ENCODE results near the gene ZNF296. TPM values are rescaled to one million over a fixed set of nuclear protein-coding genes. Genes with fewer than 3 reads are reported as not detected.

The ZNF296 gene
- total and polyA plus RNA-seq, 2 of the 8 experiments (the other 6 are each of a cell fraction or from before 2014, with no cell fraction given): 2.7 to 7.5 TPM

DNA sequence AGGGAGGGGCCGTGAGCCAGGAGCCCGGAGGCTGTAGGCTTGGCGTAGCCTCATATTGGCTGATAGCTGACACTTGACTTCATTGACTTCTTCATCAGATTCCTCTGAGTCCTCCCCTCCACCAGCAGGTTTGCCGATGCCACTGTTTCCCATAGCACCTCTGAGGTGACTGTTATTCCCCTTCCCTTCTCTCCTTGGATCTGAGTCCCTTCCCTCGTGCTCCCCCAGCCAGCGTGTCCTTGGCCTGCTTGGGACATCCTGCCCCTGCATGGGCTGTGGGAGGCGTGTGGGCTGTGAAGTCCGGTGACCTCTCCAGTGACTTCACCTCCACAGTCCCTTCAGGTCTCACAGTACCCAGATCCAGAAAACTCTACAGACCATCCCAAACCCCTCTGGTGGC, 25.5 kb upstream of the ZNF296 start:
- Histone ChIP-seq H3K14ac (ENCODE audit: insufficient read length) (no peak overlapping the region), H3K27ac (ENCODE audit: low read depth, low read length) (no peak overlapping the region), H2BK20ac (ENCODE audit: low read length) (no peak overlapping the region), H3K9ac (replicated peaks in 1 of 4; ENCODE audit: extremely low read depth in 1 of 4, low read depth in 3 of 4, low read length in 3 of 4) (no peak overlapping the region), H3K79me1 (ENCODE audit: low read depth, low read length) (peaks cover 72% of the 10 kb centered on the region), H2AK5ac (ENCODE audit: low read depth, low read length) (peak overlapping the region; percentile 39; the same call in 1 of the 2 replicates), H2BK12ac (ENCODE audit: low read depth, low read length) (no peak overlapping the region), H3K4ac (replicated peaks; ENCODE audit: insufficient read length, low read depth, low read length) (no peak overlapping the region), H3K4me2 (ENCODE audit: insufficient read depth in 1 of 2, low read depth in 2 of 2, low read length in 2 of 2) (no peak overlapping the region), H4K20me1 (replicated peaks in 1 of 2; ENCODE audit: control insufficient read depth in 1 of 2, insufficient read depth in 2 of 2, low read length in 2 of 2) (peaks cover 70 to 73% of the 10 kb centered on the region in 2 experiments), H3K56ac (replicated peaks; ENCODE audit: insufficient read length, low read depth, low read length) (no peak overlapping the region), H2BK120ac (replicated peaks; ENCODE audit: low read depth, low read length) (no peak overlapping the region), H3K4me3 (ENCODE audit: extremely low read depth in 1 of 4, insufficient read depth in 2 of 4, low read depth in 3 of 4, low read length in 4 of 4) (no peak overlapping the region), H4K5ac (ENCODE audit: insufficient read length, low read depth, low read length) (no peak overlapping the region), H3K4me1 (replicated peaks in 1 of 4; ENCODE audit: control insufficient read depth in 3 of 4, insufficient read depth in 4 of 4, low read length in 3 of 4) (peaks cover 0 to 36% (median 18%) of the 10 kb centered on the region in 4 experiments; a peak in 6 of 7 replicates), H4K91ac (replicated peaks; ENCODE audit: insufficient read length, low read length) (no peak overlapping the region), H3K23ac (ENCODE audit: insufficient read length) (no peak overlapping the region), H2BK15ac (ENCODE audit: low read length) (no peak overlapping the region), H2BK5ac (ENCODE audit: low read depth, low read length) (0 out of 2 replicates have a peak overlapping the region, but pooled peaks have one; percentile 60), H3K18ac (ENCODE audit: extremely low read depth, low read length) (no peak overlapping the region), H3K79me2 (ENCODE audit: control insufficient read depth in 1 of 2, insufficient read depth in 2 of 2, low read length in 2 of 2) (peaks cover 13 to 93% of the 10 kb centered on the region in 2 experiments; a peak in 3 of 4 replicates), H3K23me2 (ENCODE audit: low read depth, low read length) (no peaks in the 10 kb centered on the region), H2AFZ (ENCODE audit: low read length) (no peak overlapping the region), H3K36me3 (ENCODE audit: control insufficient read depth in 2 of 4, insufficient read depth in 4 of 4, low read length in 3 of 4) (no peaks in the 10 kb centered on the region; a peak in 2 of 8 replicates), H3K9me3 (ENCODE audit: insufficient read depth in 2 of 2, low read depth in 1 of 2, low read length in 1 of 2) (no peaks in the 10 kb centered on the region), H4K8ac (ENCODE audit: extremely low read depth, insufficient read depth, low read length) (no peak overlapping the region), H3K27me3 (replicated peaks in 1 of 4; ENCODE audit: control insufficient read depth in 3 of 4, extremely low read depth in 1 of 4, insufficient read depth in 3 of 4, low read length in 3 of 4) (no peaks in the 10 kb centered on the region)
- DNase-seq (ENCODE audit: low read depth in 1 of 2, low spot score in 2 of 2): no peak
- CTCF ChIA-PET (ENCODE audit: partially characterized antibody): interaction anchor here (0.8 to 8.3 kb wide), 5 partner anchors 9 to 36 kb away, joined by 4 to 57 read pairs (median 8); partner anchors contain the start of gene PPP1R37
- POLR2A ChIA-PET (ENCODE audit: partially characterized antibody): interaction anchor here (1.2 to 8.4 kb wide), 6 partner anchors 11 to 47 kb away, joined by 3 to 70 read pairs (median 5); partner anchors contain the start of genes GEMIN7 and PPP1R37
- FAIRE-seq: no peak
- 92% methylated on average over 8 of the region's 8 CpGs; no CpG with 5 or more reads in 1 of the 2 experiments for whole genome bisulfite sequencing, 2 experiments (ENCODE audit: extremely low coverage in 1 of 2, insufficient coverage in 1 of 2, insufficient read length in 1 of 2, insufficient replicate concordance in 2 of 2, low coverage in 1 of 2, low lambda C conversion rate in 2 of 2, missing lambda C conversion rate in 1 of 2)
- TF ChIP-seq CEBPB (IDR thresholded peaks at IDR 0.05; ENCODE audit: low read depth, low read length) (no peak), RXRA (IDR thresholded peaks at IDR 0.05; ENCODE audit: insufficient read depth, low read depth, low read length) (no peak), POLR2AphosphoS5 (IDR thresholded peaks at IDR 0.05; ENCODE audit: low read depth, low read length) (no peak), POLR2A (IDR thresholded peaks at IDR 0.05; ENCODE audit: control extremely low read depth in 1 of 2, low read depth in 2 of 2, low read length in 2 of 2) (no peak), KDM1A (IDR thresholded peaks at IDR 0.05; ENCODE audit: borderline replicate concordance, low read length) (no peak), TAF1 (IDR thresholded peaks at IDR 0.05; ENCODE audit: low read depth, low read length) (no peak), ASH2L (IDR thresholded peaks at IDR 0.05; ENCODE audit: low read length) (no peak), TAF7 (optimal IDR thresholded peaks at IDR 0.05; ENCODE audit: borderline replicate concordance, low read depth, low read length) (no peak), JUND (IDR thresholded peaks at IDR 0.05; ENCODE audit: low read length) (no peak), JUN (IDR thresholded peaks at IDR 0.05; ENCODE audit: low read depth, low read length) (no peak), YY1 (IDR thresholded peaks at IDR 0.05; ENCODE audit: low read depth, low read length) (no peak), SP1 (IDR thresholded peaks at IDR 0.05; ENCODE audit: low read depth, low read length) (no peak), HDAC2 (IDR thresholded peaks at IDR 0.05; ENCODE audit: borderline replicate concordance in 1 of 2, low read depth in 2 of 2, low read length in 2 of 2) (no peak), BACH1 (IDR thresholded peaks at IDR 0.05; ENCODE audit: low read length) (no peak), PHF8 (conservative IDR thresholded peaks at IDR 0.05; ENCODE audit: low read depth, low read length) (no peak)

Measured in H1 (cell line).